Posterior cingulate gyrus (tissue), 11 donors: Measurements from ENCODE around the gene SH2D6.

Source experiments
- DNase-seq, 10 donors: peaks; one replicate each; pipeline versions ENCODE4 v3.0.0 to v3.0.0-alpha.2; 2020 to 2021; ENCODE audit warnings: mixed read lengths in 3 of 10
- intact Hi-C: fragments of 100-400 bp; cut with DNase I; formaldehyde crosslinking; loops from one replicate; pipeline ENCODE4 v1.15.1; 2023

SH2D6 gene

DNA sequence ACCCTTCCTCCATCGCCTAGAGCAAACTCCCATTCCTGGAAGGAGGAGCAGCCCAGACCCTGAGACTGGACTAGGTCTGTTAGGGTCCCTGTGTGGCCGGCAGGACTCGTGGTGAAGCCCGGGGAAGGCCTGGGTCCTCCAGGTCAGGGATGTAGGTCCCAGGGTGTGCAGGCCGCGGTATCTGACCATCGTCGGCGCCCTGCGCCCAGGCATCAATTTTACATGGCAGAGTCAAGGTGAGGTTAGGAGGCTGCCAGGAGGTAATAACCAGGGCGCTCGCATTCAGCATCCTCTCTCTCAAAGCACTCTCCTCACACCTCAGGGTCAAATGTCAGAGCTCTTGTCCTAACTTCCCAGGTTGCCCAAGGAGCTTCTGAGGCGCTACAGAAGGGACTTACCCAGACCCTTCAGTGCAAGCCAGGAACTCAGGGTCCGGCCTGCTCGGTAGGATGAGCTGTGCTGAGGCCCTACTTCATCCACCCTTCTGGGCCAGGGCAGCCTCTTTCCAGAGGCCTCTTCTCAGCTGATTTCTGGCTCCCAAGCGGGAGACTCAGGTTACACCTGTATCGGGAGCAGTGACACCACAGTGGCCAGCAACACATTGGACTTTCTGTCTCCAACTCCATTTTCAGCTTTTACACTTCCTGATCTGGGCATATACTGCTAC, 628 bp downstream of the SH2D6 start:
- intact Hi-C loops: loop anchor here (2.0 kb wide), 1 partner anchor 64 kb away; the partner anchor contains the start of genes ELMOD3 and RETSAT

DNA sequence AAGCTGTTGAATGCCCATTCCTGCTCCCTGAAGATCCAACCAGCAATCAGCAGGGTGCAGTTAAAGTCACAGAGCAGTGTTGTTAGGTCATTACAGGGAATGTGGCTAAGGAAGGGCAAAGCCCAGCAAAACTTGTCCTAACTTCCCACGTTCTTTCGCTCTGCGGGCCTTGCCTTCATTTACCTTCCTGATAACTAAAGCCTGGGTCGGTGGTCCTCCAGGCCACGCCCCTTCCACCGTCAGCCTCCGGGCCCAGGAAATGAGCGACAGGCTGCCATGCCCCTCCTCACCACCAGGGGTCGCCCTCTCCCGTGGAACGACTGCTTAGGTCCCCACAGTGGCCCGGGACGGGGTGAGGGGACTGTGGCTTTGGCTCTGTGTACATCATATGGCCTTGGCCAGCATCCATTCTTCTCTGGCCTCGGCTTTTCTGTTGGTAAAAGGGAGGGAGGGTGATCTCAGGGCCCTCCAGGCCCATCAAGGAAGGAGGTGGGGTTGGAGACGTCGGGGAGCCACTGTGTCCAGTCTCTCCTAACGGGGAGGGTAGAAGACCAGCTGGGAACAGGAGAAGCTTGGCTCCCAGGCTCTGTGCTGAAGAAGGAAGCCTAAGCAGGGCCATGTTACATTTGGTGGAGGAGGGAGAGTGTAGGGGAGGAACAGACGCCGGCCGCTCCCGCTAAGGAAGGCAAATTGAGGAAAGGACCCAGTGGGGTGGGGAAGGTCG, 2.2 kb downstream of the SH2D6 start:
- intact Hi-C loops: loop anchor here (1.0 kb wide), 1 partner anchor 132 kb away; no protein-coding TSS in a partner anchor
- DNase-seq: peak; percentile 80 to 98 (median 91)

More for the DNA sequence above, 628 bp downstream of the SH2D6 start:
- DNase-seq: peak in 2 of 10 donors; percentile 62 to 81

DNA sequence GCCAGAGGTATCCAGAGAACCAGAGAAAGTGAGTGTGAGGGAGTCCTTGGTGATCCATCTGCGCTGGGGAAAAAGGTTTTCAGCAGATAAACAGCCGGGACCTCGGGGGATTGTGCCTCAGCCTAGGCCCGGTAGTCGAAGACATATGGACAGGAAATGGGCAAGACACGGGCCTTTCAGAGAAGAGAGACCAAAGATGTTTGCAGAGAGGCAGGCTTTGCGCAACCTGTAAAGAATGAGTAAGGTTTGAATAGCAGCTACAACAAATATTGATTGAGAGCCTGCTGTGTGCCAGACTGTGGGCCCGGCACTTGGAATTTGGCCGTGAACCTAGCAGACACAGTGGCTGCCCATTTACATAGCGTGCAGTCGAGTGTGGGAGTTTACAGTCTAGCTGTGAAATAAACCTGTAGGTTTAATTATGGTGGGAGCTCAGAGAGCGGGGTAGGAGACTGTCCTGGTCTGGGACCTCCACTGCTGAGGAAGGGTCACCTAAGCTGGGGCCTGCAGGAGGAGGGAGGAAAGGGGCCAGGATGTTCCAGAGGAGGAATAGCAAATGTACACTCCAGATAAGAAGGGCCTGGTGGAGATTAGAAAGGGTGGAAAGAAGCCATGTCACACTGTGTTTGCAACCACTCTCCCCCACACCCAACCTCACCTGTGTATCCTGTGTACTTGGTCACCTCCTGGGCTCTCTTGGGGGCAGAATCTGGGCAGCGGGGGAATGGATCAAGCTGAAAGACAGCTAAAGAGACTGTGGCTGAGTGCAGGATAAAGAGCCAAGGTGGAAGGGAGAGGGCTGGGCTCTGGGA, 3.0 kb downstream of the SH2D6 start:
- intact Hi-C loops: no loop called here
- peak in 3 of 10 donors; percentile 38 to 75 (median 53) for DNase-seq

DNA sequence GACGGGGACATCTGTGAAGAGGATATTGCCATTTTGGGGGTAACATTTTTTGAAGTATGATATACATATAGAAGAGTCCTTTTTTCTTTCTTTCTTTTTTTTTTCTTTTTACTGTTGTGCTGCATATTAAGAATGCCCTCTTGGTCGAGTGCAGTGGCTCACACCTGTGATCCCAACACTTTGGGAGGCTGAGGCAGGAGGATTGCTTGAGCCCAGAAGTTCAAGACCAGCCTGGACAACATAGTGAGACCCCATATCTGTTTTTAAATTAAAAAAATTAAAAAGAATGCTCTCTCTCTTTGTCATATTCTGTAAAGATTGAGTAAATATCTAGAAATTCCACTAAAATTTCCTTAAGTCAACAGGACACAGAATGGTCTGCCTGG, 3.6 kb downstream of the SH2D6 start:
- intact Hi-C loops: no loop called here

DNA sequence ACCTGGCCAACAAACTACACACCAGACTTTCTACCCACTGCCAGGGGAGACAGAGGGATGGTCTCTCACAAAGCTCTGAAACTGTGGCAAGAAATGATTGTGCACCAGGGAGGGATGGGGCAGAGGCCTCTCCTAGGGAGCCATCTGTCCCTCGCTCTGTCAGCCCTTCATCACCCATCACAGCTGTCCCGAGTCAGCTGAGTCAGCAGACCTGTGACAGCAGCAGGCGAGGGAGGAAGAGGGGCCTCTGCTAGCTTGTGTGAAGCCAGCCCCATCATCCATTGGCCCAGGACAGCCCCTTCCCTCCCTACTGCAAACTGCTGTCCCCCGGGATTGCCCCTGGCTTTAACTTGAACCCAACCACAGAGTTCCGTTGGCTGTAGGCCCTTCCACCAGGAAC, 5.0 kb downstream of the SH2D6 start:
- peak in 2 of 10 donors; percentile 42 to 73 for DNase-seq
- intact Hi-C loops: no loop called here

More for the DNA sequence above, 3.6 kb downstream of the SH2D6 start:
- no peak for DNase-seq

DNA sequence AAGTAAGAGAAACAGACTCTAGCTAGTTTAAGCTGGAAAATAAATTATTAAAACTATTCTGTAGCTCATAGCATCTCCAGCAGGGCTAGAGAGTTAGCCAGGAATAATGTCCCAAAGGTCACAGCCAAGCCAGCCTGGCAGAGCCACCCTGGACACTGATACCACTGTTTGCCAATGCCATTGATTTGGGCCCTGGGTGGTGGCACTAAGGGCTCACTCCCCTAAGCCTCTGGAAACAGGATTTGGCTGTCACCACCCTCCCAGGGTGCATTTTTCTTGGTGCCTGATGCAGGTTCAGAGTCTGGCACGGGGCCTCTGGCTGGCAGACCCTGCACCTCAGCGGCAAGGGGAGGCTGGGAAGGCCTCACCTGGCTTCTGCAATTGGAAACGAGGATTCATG, 7.1 kb downstream of the SH2D6 start:
- peak in 1 of 10 donors; percentile 8 for DNase-seq
- intact Hi-C loops: no loop called here

DNA sequence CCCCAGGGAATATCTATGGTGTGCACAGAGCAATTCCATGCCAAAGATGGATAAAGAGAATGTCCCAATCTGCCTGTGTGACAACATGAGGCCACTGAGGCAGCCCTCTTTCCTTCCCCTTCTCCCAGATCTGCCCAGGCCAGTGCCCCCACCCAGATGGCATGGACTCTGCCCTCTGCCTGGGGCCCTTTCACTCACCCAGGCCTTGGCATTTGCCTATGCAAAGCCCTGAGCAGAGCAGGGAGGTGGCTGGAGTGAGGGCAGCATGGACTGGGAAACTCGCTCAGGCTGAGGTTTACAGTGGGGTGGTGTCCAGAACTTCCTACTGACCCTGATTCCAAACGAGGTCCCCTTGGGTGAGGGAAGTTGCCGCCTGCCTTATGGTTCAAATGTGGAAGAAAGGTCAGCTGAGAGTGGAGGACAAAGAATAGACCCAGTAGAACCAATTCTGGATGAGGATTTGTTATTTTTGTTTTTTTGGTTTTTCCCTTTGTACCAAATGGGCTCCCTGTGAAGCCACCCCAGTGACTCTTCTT, 8.9 kb downstream of the SH2D6 start:
- intact Hi-C loops: no loop called here
- DNase-seq: peak in 1 of 10 donors; percentile 50

DNA sequence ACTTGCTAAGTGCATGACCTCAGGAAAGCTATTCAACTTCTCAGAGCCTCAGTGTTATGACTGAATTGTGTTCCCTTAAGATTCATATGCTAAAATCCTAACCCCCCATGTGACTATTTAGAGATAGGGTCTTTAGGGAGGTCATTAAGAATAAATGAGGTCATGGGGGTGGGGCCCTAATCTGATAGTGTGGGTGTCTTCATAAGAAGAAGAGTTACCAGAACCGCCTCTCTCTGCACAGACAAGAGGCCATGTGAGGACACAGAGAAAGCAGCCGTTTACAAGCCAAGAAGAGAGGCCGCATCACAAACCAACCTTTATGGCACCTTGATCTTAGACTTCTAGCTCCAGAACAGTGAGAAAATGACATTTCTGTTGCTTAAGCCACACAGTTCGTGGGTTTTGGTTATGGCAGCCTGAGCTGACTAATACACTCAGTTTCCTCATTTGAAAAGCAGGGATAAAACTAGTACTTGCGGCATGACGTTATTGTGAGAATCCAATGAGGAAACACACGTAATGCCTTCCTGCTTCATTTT, 9.9 kb downstream of the SH2D6 start:
- DNase-seq: peak in 1 of 10 donors; percentile 6
- intact Hi-C loops: no loop called here

DNA sequence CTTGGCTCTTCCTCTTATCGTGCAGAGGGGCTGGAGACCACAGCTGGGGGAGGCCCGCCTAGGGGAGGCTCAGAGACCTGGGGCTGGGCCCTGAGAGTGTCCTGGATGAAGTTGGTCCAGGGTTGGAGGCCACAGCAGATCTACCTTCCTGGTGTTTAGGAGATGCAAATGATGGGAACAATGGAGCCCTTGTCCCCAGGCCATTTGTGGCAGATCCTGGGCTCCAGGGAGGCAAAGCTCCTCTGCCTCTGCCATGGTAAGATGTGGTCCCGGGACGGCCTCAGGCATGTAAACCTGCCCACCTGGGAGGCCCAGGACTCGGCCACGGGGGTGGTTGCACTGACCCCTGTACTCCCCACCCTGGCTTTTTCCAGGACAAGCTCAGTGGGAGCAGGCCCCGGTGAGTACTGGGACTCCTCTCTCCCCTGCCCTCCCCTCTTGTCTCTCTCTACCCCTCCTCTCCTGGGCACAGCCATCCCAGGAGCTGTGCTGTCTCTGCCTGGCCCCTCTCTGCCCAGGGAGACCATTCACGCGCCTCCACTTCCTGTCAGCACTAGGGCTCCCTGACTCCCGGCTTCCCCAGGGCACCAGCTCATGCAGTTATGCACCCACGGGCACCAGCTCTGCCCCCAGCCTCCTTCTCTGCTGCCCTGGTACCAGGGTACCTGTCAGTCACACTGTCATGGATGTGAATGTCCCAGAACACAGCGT, 10.9 kb downstream of the SH2D6 start:
- DNase-seq: peak in 2 of 10 donors; percentile 35 to 81
- intact Hi-C loops: no loop called here

DNA sequence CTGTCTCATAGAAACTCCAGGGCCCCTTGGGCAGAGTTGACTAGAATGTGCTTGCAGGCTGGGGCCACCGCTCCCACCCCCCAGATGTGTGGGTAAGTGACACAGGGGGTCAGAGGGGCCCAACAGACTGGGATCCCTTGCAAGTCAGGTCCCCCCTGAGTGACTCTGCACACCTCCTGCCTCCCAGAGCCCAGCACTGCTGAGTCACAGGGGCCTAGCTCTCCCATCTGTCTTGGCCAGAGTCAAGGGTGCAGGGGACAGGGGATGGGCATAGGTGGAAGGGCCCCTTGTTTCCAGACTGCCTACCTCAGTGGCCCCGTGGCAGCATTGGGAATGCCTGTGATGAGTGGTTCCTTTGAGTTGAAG, 11.4 kb downstream of the SH2D6 start:
- intact Hi-C loops: no loop called here
- no peak for DNase-seq

DNA sequence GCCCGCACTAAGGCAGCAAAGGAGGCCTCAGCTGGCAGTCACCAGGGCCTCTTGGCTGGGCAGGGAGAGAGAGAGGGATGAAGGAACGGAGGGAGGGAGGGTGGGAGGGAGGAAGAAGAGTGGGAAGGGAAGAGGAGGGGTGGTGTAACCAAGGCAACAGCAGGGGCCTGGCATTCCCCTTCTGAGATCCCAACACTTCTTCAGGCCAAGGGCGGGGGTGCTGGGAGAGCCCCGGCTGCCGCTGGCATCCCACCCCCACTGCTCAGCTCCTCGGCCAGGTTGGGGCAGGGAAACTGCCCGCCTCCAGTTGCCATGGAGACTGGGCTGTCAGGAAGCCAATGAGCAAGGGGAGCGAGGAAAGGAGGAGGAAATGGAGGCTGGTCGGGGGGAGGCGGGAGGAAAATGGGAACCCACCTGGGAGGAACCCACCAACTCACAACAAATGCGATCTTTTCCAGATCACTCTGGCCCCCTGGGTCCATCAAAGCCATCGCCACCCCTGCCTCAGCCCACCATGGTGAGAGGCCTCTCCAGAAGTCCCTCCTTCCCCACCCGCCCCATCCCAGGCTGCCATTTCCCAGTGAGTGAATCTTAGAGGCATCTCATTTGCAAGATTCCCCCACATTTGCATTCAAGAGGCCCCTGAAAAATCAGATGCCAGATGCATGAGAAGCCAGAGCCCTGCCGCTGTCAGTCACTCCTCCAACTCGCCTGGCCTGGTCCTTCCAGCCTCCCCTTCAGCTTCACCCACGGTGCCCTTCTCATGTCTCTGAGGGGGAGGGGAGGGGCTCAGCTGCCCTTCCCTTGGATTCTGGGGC, 12.4 kb downstream of the SH2D6 start:
- intact Hi-C loops: no loop called here
- DNase-seq: peak; percentile 75 to 98 (median 90)

DNA sequence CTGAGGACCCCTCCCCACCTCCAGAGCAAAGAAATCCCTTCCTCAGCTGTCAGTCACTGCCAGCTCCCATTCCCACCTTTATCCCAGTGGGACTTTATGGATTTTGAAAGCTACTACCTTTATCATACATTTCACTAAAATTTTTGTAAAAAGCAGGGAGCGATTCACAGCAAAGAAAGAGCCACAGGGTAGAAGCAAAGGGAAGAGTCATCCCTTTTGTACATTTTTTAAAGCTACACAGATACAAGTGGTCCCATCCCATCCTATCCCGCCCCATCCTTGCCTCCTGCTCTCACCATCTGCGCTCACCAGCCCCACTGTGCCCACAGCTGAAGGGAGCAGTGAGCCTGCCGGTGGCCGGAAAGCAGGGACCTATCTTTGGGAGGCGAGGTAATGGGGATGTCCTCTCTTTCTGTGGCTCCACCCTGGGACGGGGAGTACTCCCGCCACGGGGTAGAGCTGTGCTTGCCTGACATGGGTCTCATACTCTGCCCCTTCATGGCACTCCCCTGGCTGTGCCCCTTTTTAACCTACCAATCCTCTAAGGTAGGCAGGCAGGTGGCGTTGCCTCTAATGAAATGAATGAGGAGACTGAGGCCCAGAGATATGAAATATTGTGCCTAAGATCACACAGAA, 13.2 kb downstream of the SH2D6 start:
- intact Hi-C loops: no loop called here
- DNase-seq: peak in 4 of 10 donors; percentile 30 to 88 (median 66)

DNA sequence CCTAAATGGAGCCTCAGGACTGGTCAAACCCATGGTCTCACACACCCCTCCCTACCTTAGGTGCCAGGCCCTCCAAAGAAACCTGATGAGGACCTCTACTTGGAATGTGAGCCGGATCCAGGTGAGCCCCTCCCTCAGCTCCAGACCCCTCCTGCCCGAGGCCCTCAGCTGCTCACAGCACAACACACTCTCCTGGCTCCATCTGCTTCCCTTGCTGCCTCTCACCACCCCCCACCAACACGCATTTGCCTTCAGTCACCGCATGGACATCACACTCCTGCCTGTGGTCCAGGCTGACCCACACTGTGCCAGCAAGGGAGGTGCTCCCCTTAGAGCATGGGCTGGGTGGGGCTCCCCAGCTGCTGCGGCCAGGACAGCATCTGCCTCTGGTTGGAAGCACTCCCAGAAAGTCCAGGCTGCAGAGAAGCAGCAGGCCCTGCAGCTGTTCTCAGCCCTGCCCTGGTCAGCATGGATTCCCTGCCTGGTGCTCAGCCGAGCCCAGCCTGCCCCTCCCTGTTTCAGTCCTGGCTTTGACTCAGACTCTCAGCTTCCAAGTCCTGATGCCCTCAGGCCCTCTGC, 15.1 kb downstream of the SH2D6 start:
- intact Hi-C loops: no loop called here
- peak; percentile 79 to 99 (median 88) for DNase-seq

DNA sequence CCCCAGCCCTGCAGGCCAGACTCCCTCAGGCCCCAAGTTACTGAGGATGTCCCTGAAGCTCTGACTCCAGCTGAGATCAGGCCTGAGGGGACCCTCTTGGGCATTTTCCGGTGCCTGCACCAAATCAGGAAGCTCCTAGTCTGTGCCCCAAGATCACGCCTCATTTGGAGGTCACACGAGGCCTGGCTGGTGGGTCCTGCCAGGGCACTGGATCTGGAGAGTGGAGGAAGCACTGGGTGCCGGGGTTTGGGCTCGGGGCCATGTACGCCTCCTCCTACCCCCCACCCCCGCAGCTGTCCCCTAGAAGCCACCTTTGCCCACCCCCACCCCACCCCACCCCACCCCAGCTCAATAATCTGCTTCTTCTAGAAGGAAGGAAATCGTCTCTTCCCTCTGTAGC, 16.2 kb downstream of the SH2D6 start:
- no peak for DNase-seq
- intact Hi-C loops: no loop called here

DNA sequence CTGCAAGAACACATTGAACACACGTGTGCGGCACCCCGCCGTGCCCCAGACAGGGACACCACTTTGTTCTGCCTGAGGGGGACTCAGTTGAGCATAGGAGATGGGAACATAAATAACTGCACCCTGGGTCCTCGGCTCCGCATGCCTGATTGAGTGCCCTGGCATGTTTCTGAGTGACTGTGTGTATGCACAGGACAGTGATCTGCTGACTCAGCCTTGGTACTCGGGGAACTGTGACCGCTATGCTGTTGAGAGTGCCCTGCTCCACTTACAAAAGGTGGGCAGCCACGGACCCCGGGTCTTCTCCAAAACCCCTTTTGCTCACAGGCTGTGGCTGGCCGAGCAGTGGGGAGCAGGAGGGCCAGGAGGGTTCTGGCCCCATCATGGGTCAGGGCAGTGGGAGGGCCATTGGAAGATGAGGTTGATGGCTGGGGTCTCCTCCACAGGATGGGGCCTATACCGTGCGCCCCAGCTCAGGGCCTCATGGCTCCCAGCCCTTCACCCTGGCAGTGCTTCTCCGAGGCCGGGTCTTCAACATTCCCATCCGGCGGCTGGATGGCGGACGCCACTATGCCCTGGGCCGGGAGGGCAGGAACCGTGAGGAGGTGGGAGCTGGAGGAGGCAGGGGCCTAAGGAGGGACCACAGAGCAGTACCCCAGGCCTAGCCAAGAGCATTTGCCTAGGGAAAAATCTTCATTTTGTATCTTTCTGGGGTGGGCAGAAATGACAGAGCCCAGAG, 16.9 kb downstream of the SH2D6 start:
- intact Hi-C loops: no loop called here
- DNase-seq: peak in 3 of 10 donors; percentile 48 to 87 (median 51)

DNA sequence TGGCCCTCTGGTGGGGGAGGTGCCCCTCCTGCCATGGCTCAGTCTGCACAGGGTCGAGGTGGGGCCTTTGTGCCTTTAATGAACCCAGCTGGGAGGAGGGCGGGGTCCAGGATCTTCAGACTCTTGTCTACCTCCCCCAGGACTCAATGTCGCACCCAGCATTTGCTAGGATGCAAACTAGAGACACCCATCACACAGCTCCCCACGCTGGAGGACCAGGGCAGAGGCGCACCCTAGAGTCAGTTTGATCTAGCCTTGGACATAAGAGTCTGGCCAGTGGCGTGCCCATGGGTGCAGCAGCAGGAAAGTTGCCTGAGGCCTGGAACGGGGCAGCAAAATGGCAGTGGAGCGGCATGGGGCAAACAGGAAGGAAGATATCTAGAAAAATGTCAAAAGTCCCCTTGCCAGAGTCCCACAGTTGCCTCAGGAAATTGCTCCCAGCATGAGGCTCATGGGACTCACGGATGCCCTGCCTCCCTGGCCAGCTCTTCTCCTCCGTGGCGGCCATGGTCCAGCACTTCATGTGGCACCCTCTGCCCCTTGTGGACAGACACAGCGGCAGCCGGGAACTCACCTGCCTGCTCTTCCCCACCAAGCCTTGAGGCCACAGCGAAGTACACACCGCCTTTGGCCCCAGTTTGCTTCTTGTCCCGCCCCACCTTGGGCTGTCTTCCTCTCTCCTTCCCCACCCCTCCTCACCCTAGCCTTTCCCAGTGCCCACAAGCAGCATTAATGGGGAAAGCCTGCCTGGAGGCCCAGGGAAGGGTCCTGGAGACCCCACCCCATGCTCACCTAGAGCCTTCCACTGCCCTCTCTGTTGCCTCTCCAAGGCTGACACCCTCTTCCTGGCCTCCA, 17.7 kb downstream of the SH2D6 start:
- intact Hi-C loops: loop anchor here (2.0 kb wide), 1 partner anchor 103 kb away; the partner anchor contains the start of gene MAT2A

More for the DNA sequence above, 17.7 kb downstream of the SH2D6 start:
- DNase-seq: peak in 1 of 10 donors; percentile 81
